GM21619 (cell line): ENCODE data around the gene TMEM154.

Experiments used
- ATAC-seq: cut with Tn5 transposase; IDR thresholded peaks from one replicate; pipeline ENCODE4 v1.9.1; 2021; ENCODE audit not compliant: unreplicated experiment

The TMEM154 gene

GRCh38 chr4:152598454-152598853 is 81.3 kb downstream of the TMEM154 start:
- no peak for ATAC-seq

- peak; percentile 73 for ATAC-seq
These were observed 84.5 kb downstream of the TMEM154 start for GRCh38 chr4:152594978-152595925.

GRCh38 chr4:152594057-152594456 is 85.7 kb downstream of the TMEM154 start:
- ATAC-seq = no peak

- ATAC-seq = no peak
These were observed 87.9 kb downstream of the TMEM154 start for GRCh38 chr4:152591876-152592275.

- ATAC-seq = no peak
These were observed 88.4 kb downstream of the TMEM154 start for GRCh38 chr4:152591396-152591795.

GRCh38 chr4:152590179-152591031 is 89.4 kb downstream of the TMEM154 start:
- no peak for ATAC-seq

- no peak for ATAC-seq
These were observed 90.9 kb downstream of the TMEM154 start for GRCh38 chr4:152588869-152589268.

- ATAC-seq = no peak
These were observed 92.7 kb downstream of the TMEM154 start for GRCh38 chr4:152587127-152587526.

- ATAC-seq = no peak
These were observed 93.1 kb downstream of the TMEM154 start for GRCh38 chr4:152586668-152587067.

- ATAC-seq = peak; percentile 75
These were observed 94.8 kb downstream of the TMEM154 start for GRCh38 chr4:152585023-152585441.

- no peak for ATAC-seq
These were observed 98.1 kb downstream of the TMEM154 start for GRCh38 chr4:152581536-152582160.

GRCh38 chr4:152579916-152580315 is 99.9 kb downstream of the TMEM154 start:
- ATAC-seq = no peak

- ATAC-seq = no peak
These were observed 100.6 kb downstream of the TMEM154 start for GRCh38 chr4:152579107-152579764.

- no peak for ATAC-seq
These were observed 101.1 kb downstream of the TMEM154 start for GRCh38 chr4:152578670-152579069.

- no peak for ATAC-seq
These were observed 101.9 kb downstream of the TMEM154 start for GRCh38 chr4:152577708-152578396.

- no peak for ATAC-seq
These were observed 104.3 kb downstream of the TMEM154 start for GRCh38 chr4:152575533-152575932.

GRCh38 chr4:152573861-152574260 is 105.9 kb downstream of the TMEM154 start:
- no peak for ATAC-seq

GRCh38 chr4:152572417-152573086 is 107.2 kb downstream of the TMEM154 start:
- ATAC-seq = no peak

GRCh38 chr4:152571770-152572169 is 108.0 kb downstream of the TMEM154 start:
- no peak for ATAC-seq

GRCh38 chr4:152571296-152571695 is 108.5 kb downstream of the TMEM154 start:
- no peak for ATAC-seq
